ENCODE data around the gene TFEB.

Gene TFEB

GRCh38 chr6:41650120-41650519 lies 85.3 kb downstream of the TFEB start:
- Histone ChIP-seq H3K4me1 (ENCODE audit: control insufficient read depth, insufficient read depth, low read length) (no peaks in the 10 kb centered on the region), H3K4me3 (ENCODE audit: low read length) (no peak overlapping the region), H3K27me3 (ENCODE audit: control insufficient read depth, insufficient read depth, low read length) (peaks cover 3% of the 10 kb centered on the region), H3K9me3 (ENCODE audit: control insufficient read depth, low read length) (no peaks in the 10 kb centered on the region), H3K36me3 (ENCODE audit: control insufficient read depth, insufficient read depth, low read length) (no peaks in the 10 kb centered on the region), H3K9ac (ENCODE audit: low read length) (no peak overlapping the region)

GRCh38 chr6:41649596-41649995 lies 85.8 kb downstream of the TFEB start:
- H3K4me1 ChIP-seq (ENCODE audit: control insufficient read depth, insufficient read depth, low read length) = no peaks in the 10 kb centered on the region
- no peaks in the 10 kb centered on the region for H3K27me3 ChIP-seq (ENCODE audit: control insufficient read depth, insufficient read depth, low read length)
- H3K9ac ChIP-seq (ENCODE audit: low read length) = no peak overlapping the region
- no peaks in the 10 kb centered on the region for H3K36me3 ChIP-seq (ENCODE audit: control insufficient read depth, insufficient read depth, low read length)
- no peaks in the 10 kb centered on the region for H3K9me3 ChIP-seq (ENCODE audit: control insufficient read depth, low read length)
- H3K4me3 ChIP-seq (ENCODE audit: low read length) = no peak overlapping the region

GRCh38 chr6:41648921-41649320 lies 86.5 kb downstream of the TFEB start:
- Histone ChIP-seq H3K4me3 (ENCODE audit: low read length) (no peak overlapping the region), H3K9me3 (ENCODE audit: control insufficient read depth, low read length) (no peaks in the 10 kb centered on the region), H3K36me3 (ENCODE audit: control insufficient read depth, insufficient read depth, low read length) (no peaks in the 10 kb centered on the region), H3K27me3 (ENCODE audit: control insufficient read depth, insufficient read depth, low read length) (no peaks in the 10 kb centered on the region), H3K9ac (ENCODE audit: low read length) (no peak overlapping the region), H3K4me1 (ENCODE audit: control insufficient read depth, insufficient read depth, low read length) (no peaks in the 10 kb centered on the region)

- Histone ChIP-seq H3K36me3 (ENCODE audit: control insufficient read depth, insufficient read depth, low read length) (no peaks in the 10 kb centered on the region), H3K27me3 (ENCODE audit: control insufficient read depth, insufficient read depth, low read length) (no peaks in the 10 kb centered on the region), H3K9ac (ENCODE audit: low read length) (no peak overlapping the region), H3K4me3 (ENCODE audit: low read length) (no peak overlapping the region), H3K4me1 (ENCODE audit: control insufficient read depth, insufficient read depth, low read length) (no peaks in the 10 kb centered on the region), H3K9me3 (ENCODE audit: control insufficient read depth, low read length) (no peaks in the 10 kb centered on the region)
Observed at GRCh38 chr6:41648070-41648585, 87.3 kb downstream of the TFEB start.

GRCh38 chr6:41647061-41647511 lies 88.3 kb downstream of the TFEB start:
- Histone ChIP-seq H3K4me1 (ENCODE audit: control insufficient read depth, insufficient read depth, low read length) (no peaks in the 10 kb centered on the region), H3K4me3 (ENCODE audit: low read length) (no peak overlapping the region), H3K9ac (ENCODE audit: low read length) (no peak overlapping the region), H3K36me3 (ENCODE audit: control insufficient read depth, insufficient read depth, low read length) (no peaks in the 10 kb centered on the region), H3K27me3 (ENCODE audit: control insufficient read depth, insufficient read depth, low read length) (no peaks in the 10 kb centered on the region), H3K9me3 (ENCODE audit: control insufficient read depth, low read length) (no peaks in the 10 kb centered on the region)

- Histone ChIP-seq H3K36me3 (ENCODE audit: control insufficient read depth, insufficient read depth, low read length) (no peaks in the 10 kb centered on the region), H3K9me3 (ENCODE audit: control insufficient read depth, low read length) (no peaks in the 10 kb centered on the region), H3K4me3 (ENCODE audit: low read length) (no peak overlapping the region), H3K4me1 (ENCODE audit: control insufficient read depth, insufficient read depth, low read length) (no peaks in the 10 kb centered on the region), H3K27me3 (ENCODE audit: control insufficient read depth, insufficient read depth, low read length) (no peaks in the 10 kb centered on the region), H3K9ac (ENCODE audit: low read length) (no peak overlapping the region)
Observed at GRCh38 chr6:41646026-41646795, 89.2 kb downstream of the TFEB start.

GRCh38 chr6:41645007-41645618 lies 90.3 kb downstream of the TFEB start:
- Histone ChIP-seq H3K9ac (ENCODE audit: low read length) (no peak overlapping the region), H3K4me3 (ENCODE audit: low read length) (no peak overlapping the region), H3K36me3 (ENCODE audit: control insufficient read depth, insufficient read depth, low read length) (no peaks in the 10 kb centered on the region), H3K27me3 (ENCODE audit: control insufficient read depth, insufficient read depth, low read length) (no peaks in the 10 kb centered on the region), H3K4me1 (ENCODE audit: control insufficient read depth, insufficient read depth, low read length) (no peaks in the 10 kb centered on the region), H3K9me3 (ENCODE audit: control insufficient read depth, low read length) (no peaks in the 10 kb centered on the region)

GRCh38 chr6:41644297-41644879 lies 91.0 kb downstream of the TFEB start:
- Histone ChIP-seq H3K9me3 (ENCODE audit: control insufficient read depth, low read length) (no peaks in the 10 kb centered on the region), H3K4me1 (ENCODE audit: control insufficient read depth, insufficient read depth, low read length) (no peaks in the 10 kb centered on the region), H3K9ac (ENCODE audit: low read length) (no peak overlapping the region), H3K36me3 (ENCODE audit: control insufficient read depth, insufficient read depth, low read length) (no peaks in the 10 kb centered on the region), H3K4me3 (ENCODE audit: low read length) (no peak overlapping the region), H3K27me3 (ENCODE audit: control insufficient read depth, insufficient read depth, low read length) (no peaks in the 10 kb centered on the region)

- H3K4me1 ChIP-seq (ENCODE audit: control insufficient read depth, insufficient read depth, low read length) = no peaks in the 10 kb centered on the region
- H3K27me3 ChIP-seq (ENCODE audit: control insufficient read depth, insufficient read depth, low read length) = peaks cover 5% of the 10 kb centered on the region
Observed at GRCh38 chr6:41643899-41644269, 91.5 kb downstream of the TFEB start.

GRCh38 chr6:41642960-41643898 lies 92.2 kb downstream of the TFEB start:
- H3K9ac ChIP-seq (ENCODE audit: low read length) = no peak overlapping the region
- H3K4me1 ChIP-seq (ENCODE audit: control insufficient read depth, insufficient read depth, low read length) = no peaks in the 10 kb centered on the region

More at GRCh38 chr6:41643899-41644269, 91.5 kb downstream of the TFEB start:
- no peaks in the 10 kb centered on the region for H3K9me3 ChIP-seq (ENCODE audit: control insufficient read depth, low read length)
- H3K36me3 ChIP-seq (ENCODE audit: control insufficient read depth, insufficient read depth, low read length) = no peaks in the 10 kb centered on the region
- H3K9ac ChIP-seq (ENCODE audit: low read length) = no peak overlapping the region
- no peak overlapping the region for H3K4me3 ChIP-seq (ENCODE audit: low read length)

GRCh38 chr6:41642090-41642959 lies 93.1 kb downstream of the TFEB start:
- Histone ChIP-seq H3K36me3 (ENCODE audit: control insufficient read depth, insufficient read depth, low read length) (no peaks in the 10 kb centered on the region), H3K9me3 (ENCODE audit: control insufficient read depth, low read length) (no peaks in the 10 kb centered on the region), H3K4me1 (ENCODE audit: control insufficient read depth, insufficient read depth, low read length) (peaks cover 8% of the 10 kb centered on the region), H3K4me3 (ENCODE audit: low read length) (no peak overlapping the region), H3K9ac (ENCODE audit: low read length) (no peak overlapping the region), H3K27me3 (ENCODE audit: control insufficient read depth, insufficient read depth, low read length) (peaks cover 20% of the 10 kb centered on the region)

More at GRCh38 chr6:41642960-41643898, 92.2 kb downstream of the TFEB start:
- H3K36me3 ChIP-seq (ENCODE audit: control insufficient read depth, insufficient read depth, low read length) = no peaks in the 10 kb centered on the region
- H3K27me3 ChIP-seq (ENCODE audit: control insufficient read depth, insufficient read depth, low read length) = peaks cover 11% of the 10 kb centered on the region
- no peak overlapping the region for H3K4me3 ChIP-seq (ENCODE audit: low read length)
- H3K9me3 ChIP-seq (ENCODE audit: control insufficient read depth, low read length) = no peaks in the 10 kb centered on the region

All from mucosa of stomach (tissue), 1 donor.